SJCRH30 (cell line): ENCODE measurements around the gene FGFBP3. TPM values are rescaled to one million over a fixed set of nuclear protein-coding genes. Genes with fewer than 3 reads are reported as not detected.

ENCODE experiments used
- DNase-seq, 2 experiments: peaks; one replicate each; pipeline ENCODE4 v3.0.0-alpha.2; 2015 to 2020
- H3K27ac ChIP-seq: fragments of 250-450 bp; sonication (Bioruptor Pico); 2 replicates; pipeline ENCODE4 v1.5.1; 2020; ENCODE audit warnings: mild to moderate bottlenecking, moderate library complexity
- H3K27me3 ChIP-seq: fragments of 250-450 bp; sonication (Bioruptor Pico); 2 replicates; pipeline ENCODE4 v1.5.1; 2020; ENCODE audit warnings: mild to moderate bottlenecking, moderate library complexity
- H3K36me3 ChIP-seq: fragments of 250-450 bp; sonication (Bioruptor Pico); 2 replicates; pipeline ENCODE4 v1.5.1; 2020; ENCODE audit warnings: mild to moderate bottlenecking, moderate library complexity
- H3K4me1 ChIP-seq: fragments of 250-450 bp; sonication (Bioruptor Pico); 2 replicates; pipeline ENCODE4 v1.5.1; 2020; ENCODE audit warnings: mild to moderate bottlenecking, moderate library complexity
- H3K4me3 ChIP-seq: fragments of 250-450 bp; sonication (Bioruptor Pico); 2 replicates; pipeline ENCODE4 v1.5.1; 2020; ENCODE audit warnings: mild to moderate bottlenecking, moderate library complexity
- H3K9me3 ChIP-seq: fragments of 250-450 bp; sonication (Bioruptor Pico); replicated peaks from 2 replicates; pipeline ENCODE4 v1.5.1; 2020; ENCODE audit warnings: mild to moderate bottlenecking, moderate library complexity
- total RNA-seq: library from RNA; depleted of rRNA; stranded (reverse); fragments of >200 nt; shearing (Covaris generic); gene quantifications from 2 replicates; pipeline ENCODE4 v1.2.3, GENCODE V29; 2014; rRNA removed

The FGFBP3 gene
- total RNA-seq = 0.53 and 0.73 TPM in 2 replicates

GRCh38 chr10:91909117-91909677, at the start of gene FGFBP3:
Gene FGFBP3 (minus strand): TSS chr10:91909486. CDS start chr10:91908969, 517 bp downstream.
- DNase-seq = peak; percentile 50 to 71

GRCh38 chr10:91957091-91957490, 47.8 kb upstream of the FGFBP3 start:
- no peak for DNase-seq
- no peaks in the 10 kb centered on the region for H3K9me3 ChIP-seq
- H3K27me3 ChIP-seq = no peaks in the 10 kb centered on the region
- no peaks in the 10 kb centered on the region for H3K4me1 ChIP-seq
- H3K36me3 ChIP-seq = peaks cover 3% of the 10 kb centered on the region
- H3K4me3 ChIP-seq = no peak overlapping the region
- no peak overlapping the region for H3K27ac ChIP-seq

More at GRCh38 chr10:91909117-91909677, at the start of gene FGFBP3:
- Histone ChIP-seq H3K27ac (no peak within 1 kb of the TSS), H3K36me3 (no peaks in the 10 kb centered on the region), H3K9me3 (no peaks in the 10 kb centered on the region), H3K4me3 (peak within 1 kb of the TSS; percentile 69), H3K4me1 (no peaks in the 10 kb centered on the region), H3K27me3 (no peaks in the 10 kb centered on the region)

GRCh38 chr10:91955114-91955513, 45.8 kb upstream of the FGFBP3 start:
- Histone ChIP-seq H3K9me3 (no peaks in the 10 kb centered on the region), H3K4me3 (no peak overlapping the region), H3K27ac (no peak overlapping the region), H3K4me1 (no peaks in the 10 kb centered on the region), H3K27me3 (no peaks in the 10 kb centered on the region), H3K36me3 (peaks cover 2% of the 10 kb centered on the region)
- DNase-seq = no peak

GRCh38 chr10:91953600-91954160, 44.4 kb upstream of the FGFBP3 start:
- H3K27ac ChIP-seq = no peak overlapping the region
- no peak for DNase-seq
- H3K36me3 ChIP-seq = no peaks in the 10 kb centered on the region
- no peak overlapping the region for H3K4me3 ChIP-seq
- H3K9me3 ChIP-seq = no peaks in the 10 kb centered on the region
- H3K4me1 ChIP-seq = no peaks in the 10 kb centered on the region
- H3K27me3 ChIP-seq = no peaks in the 10 kb centered on the region

GRCh38 chr10:91944880-91945630, 35.8 kb upstream of the FGFBP3 start:
- Histone ChIP-seq H3K9me3 (no peaks in the 10 kb centered on the region), H3K4me3 (no peak overlapping the region), H3K36me3 (peaks cover 4% of the 10 kb centered on the region; the same call in 1 of the 2 replicates), H3K27me3 (no peaks in the 10 kb centered on the region), H3K4me1 (no peaks in the 10 kb centered on the region), H3K27ac (no peak overlapping the region)
- no peak for DNase-seq

GRCh38 chr10:91941426-91941825, 32.1 kb upstream of the FGFBP3 start:
- DNase-seq = no peak
- H3K27me3 ChIP-seq = no peaks in the 10 kb centered on the region
- H3K4me1 ChIP-seq = no peaks in the 10 kb centered on the region
- H3K4me3 ChIP-seq = no peak overlapping the region
- no peak overlapping the region for H3K27ac ChIP-seq
- H3K9me3 ChIP-seq = no peaks in the 10 kb centered on the region
- peaks cover 5% of the 10 kb centered on the region; the same call in 1 of the 2 replicates for H3K36me3 ChIP-seq

- Histone ChIP-seq H3K9me3 (no peaks in the 10 kb centered on the region), H3K27ac (no peak overlapping the region), H3K4me3 (no peak overlapping the region), H3K36me3 (peaks cover 11% of the 10 kb centered on the region; the same call in 1 of the 2 replicates), H3K27me3 (no peaks in the 10 kb centered on the region), H3K4me1 (no peaks in the 10 kb centered on the region)
- DNase-seq = no peak
Observed at GRCh38 chr10:91939653-91940052, 30.4 kb upstream of the FGFBP3 start.

GRCh38 chr10:91935886-91936285, 26.6 kb upstream of the FGFBP3 start:
- H3K4me1 ChIP-seq = no peaks in the 10 kb centered on the region
- H3K4me3 ChIP-seq = no peak overlapping the region
- DNase-seq = no peak
- H3K9me3 ChIP-seq = no peaks in the 10 kb centered on the region
- no peak overlapping the region for H3K27ac ChIP-seq
- no peaks in the 10 kb centered on the region for H3K27me3 ChIP-seq
- H3K36me3 ChIP-seq = peaks cover 14% of the 10 kb centered on the region; the same call in 1 of the 2 replicates

- no peak for DNase-seq
- Histone ChIP-seq H3K36me3 (peaks cover 12% of the 10 kb centered on the region; the same call in 1 of the 2 replicates), H3K4me3 (no peak overlapping the region)
Observed at GRCh38 chr10:91932737-91933136, 23.5 kb upstream of the FGFBP3 start.

GRCh38 chr10:91931526-91932190, 22.4 kb upstream of the FGFBP3 start:
- Histone ChIP-seq H3K27ac (no peak overlapping the region), H3K36me3 (peaks cover 12% of the 10 kb centered on the region; the same call in 1 of the 2 replicates), H3K4me1 (no peaks in the 10 kb centered on the region), H3K4me3 (no peak overlapping the region), H3K9me3 (no peaks in the 10 kb centered on the region), H3K27me3 (no peaks in the 10 kb centered on the region)
- no peak for DNase-seq

More at GRCh38 chr10:91932737-91933136, 23.5 kb upstream of the FGFBP3 start:
- Histone ChIP-seq H3K27me3 (no peaks in the 10 kb centered on the region), H3K4me1 (no peaks in the 10 kb centered on the region), H3K27ac (no peak overlapping the region), H3K9me3 (no peaks in the 10 kb centered on the region)

- Histone ChIP-seq H3K4me3 (no peak overlapping the region), H3K4me1 (no peaks in the 10 kb centered on the region), H3K36me3 (peaks cover 6% of the 10 kb centered on the region; the same call in 1 of the 2 replicates), H3K27me3 (no peaks in the 10 kb centered on the region), H3K9me3 (no peaks in the 10 kb centered on the region), H3K27ac (no peak overlapping the region)
- no peak for DNase-seq
Observed at GRCh38 chr10:91930939-91931338, 21.7 kb upstream of the FGFBP3 start.

- Histone ChIP-seq H3K36me3 (no peaks in the 10 kb centered on the region), H3K27me3 (no peaks in the 10 kb centered on the region), H3K4me1 (no peaks in the 10 kb centered on the region), H3K9me3 (no peaks in the 10 kb centered on the region), H3K27ac (no peak overlapping the region; the same call in 1 of the 2 replicates), H3K4me3 (peak overlapping the region; percentile 76)
- DNase-seq = no peak
Observed at GRCh38 chr10:91925022-91925320, 15.7 kb upstream of the FGFBP3 start.

- DNase-seq = no peak
- no peaks in the 10 kb centered on the region for H3K27me3 ChIP-seq
- peak overlapping the region; percentile 76 for H3K4me3 ChIP-seq
- no peaks in the 10 kb centered on the region for H3K4me1 ChIP-seq
- H3K36me3 ChIP-seq = no peaks in the 10 kb centered on the region
- peak overlapping the region; percentile 64 for H3K27ac ChIP-seq
- no peaks in the 10 kb centered on the region for H3K9me3 ChIP-seq
Observed at GRCh38 chr10:91924212-91925021, 15.1 kb upstream of the FGFBP3 start.
